ENCODE data around the gene UBN1.

UBN1 gene

GRCh38 chr16:4806280-4806679 lies 41.0 kb upstream of the UBN1 start:
- TF ChIP-seq BACH2 (CRISPR knock-in tag; IDR thresholded peaks at IDR 0.05; ENCODE audit: borderline replicate concordance): no peak
- no peak for TF ChIP-seq TOX (CRISPR knock-in tag; IDR thresholded peaks at IDR 0.05; ENCODE audit: borderline replicate concordance)
- no peak for TF ChIP-seq ESRRG (CRISPR knock-in tag; IDR thresholded peaks at IDR 0.05)
- TF ChIP-seq TSHZ2 (CRISPR knock-in tag; IDR thresholded peaks at IDR 0.05): no peak
- no peak for TF ChIP-seq CSDC2 (CRISPR knock-in tag; IDR thresholded peaks at IDR 0.05)
- no peak for TF ChIP-seq CSRNP3 (CRISPR knock-in tag; IDR thresholded peaks at IDR 0.05)
- TF ChIP-seq ZFP30 (CRISPR knock-in tag; IDR thresholded peaks at IDR 0.05): no peak
- TF ChIP-seq OSR1 (CRISPR knock-in tag; IDR thresholded peaks at IDR 0.05): no peak
- TF ChIP-seq ISL1 (CRISPR knock-in tag; IDR thresholded peaks at IDR 0.05): no peak
- no peak for TF ChIP-seq ZFP3 (CRISPR knock-in tag; IDR thresholded peaks at IDR 0.05)
- TF ChIP-seq ZNF565 (CRISPR knock-in tag; conservative IDR thresholded peaks at IDR 0.05; ENCODE audit: low read depth): no peak
- no peak for TF ChIP-seq PPARA (CRISPR knock-in tag; IDR thresholded peaks at IDR 0.05; ENCODE audit: borderline replicate concordance)
- TF ChIP-seq PATZ1 (CRISPR knock-in tag; IDR thresholded peaks at IDR 0.05; ENCODE audit: borderline replicate concordance): no peak
- no peak for TF ChIP-seq ZNF70 (CRISPR knock-in tag; IDR thresholded peaks at IDR 0.05)
- no peak for TF ChIP-seq CREB5 (CRISPR knock-in tag; IDR thresholded peaks at IDR 0.05; ENCODE audit: low read depth)
- no peak for TF ChIP-seq RARB (CRISPR knock-in tag; IDR thresholded peaks at IDR 0.05)
- TF ChIP-seq GLIS3 (CRISPR knock-in tag; IDR thresholded peaks at IDR 0.05): no peak
- no peak for TF ChIP-seq SNAI2 (CRISPR knock-in tag; IDR thresholded peaks at IDR 0.05)
- TF ChIP-seq ARNTL (CRISPR knock-in tag; IDR thresholded peaks at IDR 0.05; ENCODE audit: borderline replicate concordance, low read depth): no peak
- TF ChIP-seq ZC3H10 (CRISPR knock-in tag; IDR thresholded peaks at IDR 0.05): no peak

GRCh38 chr16:4811242-4811641 lies 36.0 kb upstream of the UBN1 start:
- TF ChIP-seq OSR1 (CRISPR knock-in tag; IDR thresholded peaks at IDR 0.05): no peak
- TF ChIP-seq ZNF8 (CRISPR knock-in tag; IDR thresholded peaks at IDR 0.05): no peak
- no peak for TF ChIP-seq PPARA (CRISPR knock-in tag; IDR thresholded peaks at IDR 0.05; ENCODE audit: borderline replicate concordance)
- no peak for TF ChIP-seq ZFP3 (CRISPR knock-in tag; IDR thresholded peaks at IDR 0.05)
- TF ChIP-seq ZNF565 (CRISPR knock-in tag; conservative IDR thresholded peaks at IDR 0.05; ENCODE audit: low read depth): no peak
- no peak for TF ChIP-seq TSHZ2 (CRISPR knock-in tag; IDR thresholded peaks at IDR 0.05)
- no peak for TF ChIP-seq ESRRG (CRISPR knock-in tag; IDR thresholded peaks at IDR 0.05)
- no peak for TF ChIP-seq CREB5 (CRISPR knock-in tag; IDR thresholded peaks at IDR 0.05; ENCODE audit: low read depth)
- no peak for TF ChIP-seq PATZ1 (CRISPR knock-in tag; IDR thresholded peaks at IDR 0.05; ENCODE audit: borderline replicate concordance)
- no peak for TF ChIP-seq CSDC2 (CRISPR knock-in tag; IDR thresholded peaks at IDR 0.05)
- TF ChIP-seq BACH2 (CRISPR knock-in tag; IDR thresholded peaks at IDR 0.05; ENCODE audit: borderline replicate concordance): no peak
- no peak for TF ChIP-seq POU6F1 (CRISPR knock-in tag; IDR thresholded peaks at IDR 0.05; ENCODE audit: borderline replicate concordance, low read depth)
- no peak for TF ChIP-seq RARB (CRISPR knock-in tag; IDR thresholded peaks at IDR 0.05)
- no peak for TF ChIP-seq ZFP30 (CRISPR knock-in tag; IDR thresholded peaks at IDR 0.05)
- TF ChIP-seq ISL1 (CRISPR knock-in tag; IDR thresholded peaks at IDR 0.05): no peak
- no peak for TF ChIP-seq ZC3H10 (CRISPR knock-in tag; IDR thresholded peaks at IDR 0.05)
- TF ChIP-seq GLIS3 (CRISPR knock-in tag; IDR thresholded peaks at IDR 0.05): no peak
- no peak for TF ChIP-seq ZNF70 (CRISPR knock-in tag; IDR thresholded peaks at IDR 0.05)
- TF ChIP-seq TOX (CRISPR knock-in tag; IDR thresholded peaks at IDR 0.05; ENCODE audit: borderline replicate concordance): no peak
- ATAC-seq: no peak

More at GRCh38 chr16:4806280-4806679, 41.0 kb upstream of the UBN1 start:
- no peak for ATAC-seq
